ENCODE measurements around the gene ADA. TPM values are rescaled to one million over a fixed set of nuclear protein-coding genes. Genes with fewer than 3 reads are reported as not detected.
"Not testable (repeated sequence)": the region's sequence is repeated elsewhere in the genome, so short reads cannot be mapped to it uniquely, and the experiment has no call there.

ADA gene
- total RNA-seq (4.0 TPM), polyA plus RNA-seq (ENCODE audit: insufficient read depth in 1 of 8, insufficient read length in 8 of 8, low replicate concordance in 1 of 8) (1 to 10 TPM; 5.1 to 9.1 (median 6.7) TPM)
- long read RNA-seq, donor 1 = 0 reads
- long read RNA-seq, donor 2 = 0 reads
- long read RNA-seq, donor 3, partial matches to known transcripts = 0 of 4 reads
- long read RNA-seq, donor 3, other reads (novel, unspliced or antisense) = 0 of 4 reads
- long read RNA-seq, donor 4, partial matches to known transcripts = 0 of 1 reads
- long read RNA-seq, donor 4, other reads (novel, unspliced or antisense) = 0 of 1 reads
- long read RNA-seq, donor 5, transcript ADA-201 (12 exons, 1,539 nt) = major isoform, 7 of 8 reads
- long read RNA-seq, donor 5, partial matches to known transcripts = 0 of 8 reads
- long read RNA-seq, donor 5, other reads (novel, unspliced or antisense) = 0 of 8 reads
- long read RNA-seq, donor 6, partial matches to known transcripts = 0 of 6 reads
- long read RNA-seq, donor 6, other reads (novel, unspliced or antisense) = 0 of 6 reads
- long read RNA-seq, donor 7, partial matches to known transcripts = 0 of 5 reads
- long read RNA-seq, donor 7, other reads (novel, unspliced or antisense) = 0 of 5 reads
- long read RNA-seq, donor 8, partial matches to known transcripts = 0 of 3 reads
- long read RNA-seq, donor 8, other reads (novel, unspliced or antisense) = 0 of 3 reads
- long read RNA-seq, donor 9, partial matches to known transcripts = 0 of 3 reads
- long read RNA-seq, donor 9, other reads (novel, unspliced or antisense) = 0 of 3 reads
- long read RNA-seq, donor 10, partial matches to known transcripts = 0 of 2 reads
- long read RNA-seq, donor 10, other reads (novel, unspliced or antisense) = 0 of 2 reads
- long read RNA-seq, donor 11, partial matches to known transcripts = 0 of 4 reads
- long read RNA-seq, donor 11, other reads (novel, unspliced or antisense) = 0 of 4 reads

DNA sequence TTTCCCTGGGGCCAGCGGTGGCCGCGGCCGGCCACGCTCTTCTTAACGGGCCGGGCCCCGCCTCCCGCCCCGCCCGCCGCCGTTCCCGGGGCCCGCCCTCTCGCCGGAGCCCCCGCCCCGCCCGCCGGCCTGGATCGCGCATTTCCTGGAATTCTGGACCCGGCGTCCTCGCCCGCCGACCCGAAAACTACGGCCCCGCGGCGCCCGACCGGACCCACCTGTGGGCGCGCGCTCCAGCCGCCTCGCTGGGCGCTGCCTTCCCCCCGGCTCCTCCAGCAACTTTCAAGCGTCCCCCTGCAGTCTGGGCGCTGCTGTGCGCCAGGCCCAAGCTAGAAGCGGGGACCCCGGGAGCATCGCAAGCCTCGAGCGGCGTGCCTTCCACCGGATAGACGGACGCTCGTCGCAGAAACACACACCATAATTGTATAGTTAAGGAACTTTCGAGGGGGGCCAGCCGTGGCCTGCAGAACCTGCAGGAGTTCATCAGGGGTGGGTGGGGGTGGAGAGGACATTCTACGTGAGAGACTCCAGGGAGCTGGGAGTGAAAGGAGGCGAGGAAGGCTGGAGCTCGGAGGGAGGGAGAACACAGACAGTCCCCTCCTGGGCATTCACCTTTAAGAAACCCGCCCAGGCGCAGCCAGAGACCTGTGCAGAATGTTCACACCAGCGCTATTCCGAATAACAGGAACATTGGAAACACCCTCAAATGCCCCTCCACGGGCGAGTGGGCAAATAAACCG is at the start of gene ADA:
ADA (minus strand) TSS at position 16 of the 740 bp plus-strand sequence. CDS start 92 bp downstream, outside the sequence.
- no peaks in the 10 kb centered on the region for H3K36me3 ChIP-seq (ENCODE audit: control insufficient read depth, insufficient read depth, low read length)
- WGBS (ENCODE audit: insufficient coverage) = under 1% methylated on average over 48 of the region's 68 CpGs
- H3K4me1 ChIP-seq (ENCODE audit: control insufficient read depth, insufficient read depth, low read length) = peaks cover 18% of the 10 kb centered on the region
- H3K4me3 ChIP-seq (ENCODE audit: low read length) = peak within 1 kb of the TSS; percentile 67
- peaks cover 17% of the 10 kb centered on the region for H3K27me3 ChIP-seq (ENCODE audit: control insufficient read depth, insufficient read depth, low read length)
- H3K9me3 ChIP-seq (replicated peaks; ENCODE audit: control insufficient read depth, low read depth, low read length) = no peaks in the 10 kb centered on the region
- DNase-seq = peak; percentile 78
- H3K27ac ChIP-seq (ENCODE audit: low read length) = peak within 1 kb of the TSS; percentile 75

DNA sequence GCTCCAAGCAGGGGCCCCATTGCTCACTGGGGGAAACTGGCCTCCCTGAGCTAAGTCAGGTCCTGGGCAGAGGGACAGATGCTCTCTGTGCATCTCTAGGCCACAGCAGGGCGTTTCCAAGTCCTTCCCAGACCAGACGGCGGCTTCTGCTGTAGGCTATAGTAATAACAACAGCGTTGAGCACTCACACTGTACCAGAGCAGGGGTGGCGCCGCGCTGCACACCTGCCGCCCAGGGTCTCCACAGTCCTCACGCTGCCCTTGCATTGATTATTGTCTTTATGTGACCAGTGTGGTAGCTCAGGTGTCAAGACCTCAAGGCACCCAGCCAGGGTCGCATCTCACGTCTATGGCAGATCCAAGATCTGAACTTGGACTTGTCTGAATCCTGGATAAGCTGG is 48.8 kb upstream of the ADA start:
- WGBS (ENCODE audit: insufficient coverage) = 82% methylated on average over 9 of the region's 11 CpGs
- H3K4me3 ChIP-seq (ENCODE audit: low read length) = no peak overlapping the region
- no peaks in the 10 kb centered on the region for H3K9me3 ChIP-seq (replicated peaks; ENCODE audit: control insufficient read depth, low read depth, low read length)
- no peak overlapping the region for H3K27ac ChIP-seq (ENCODE audit: low read length)
- peaks cover 41% of the 10 kb centered on the region for H3K4me1 ChIP-seq (ENCODE audit: control insufficient read depth, insufficient read depth, low read length)
- DNase-seq = no peak
- no peaks in the 10 kb centered on the region for H3K27me3 ChIP-seq (ENCODE audit: control insufficient read depth, insufficient read depth, low read length)
- no peaks in the 10 kb centered on the region for H3K36me3 ChIP-seq (ENCODE audit: control insufficient read depth, insufficient read depth, low read length)

DNA sequence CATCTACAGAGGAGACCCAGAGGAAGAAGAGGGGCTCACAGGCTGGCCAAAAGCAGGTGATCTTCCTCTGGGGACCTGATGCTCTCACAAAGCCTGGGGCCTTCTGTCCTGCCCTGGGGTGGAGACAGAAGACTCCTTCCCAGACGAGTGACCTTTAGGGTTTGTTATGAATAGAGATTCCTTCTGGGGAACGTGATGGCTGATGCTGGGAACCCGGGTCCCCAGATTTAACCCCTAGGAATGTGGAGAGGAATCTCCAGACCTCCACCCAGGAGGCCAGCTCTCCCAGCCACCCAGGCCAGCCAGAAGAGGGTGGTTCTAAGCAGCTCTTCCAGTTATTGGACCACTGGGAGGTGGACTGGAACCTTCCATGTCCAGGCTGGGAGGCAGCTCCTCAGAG is 46.9 kb upstream of the ADA start:
- Histone ChIP-seq H3K27me3 (ENCODE audit: control insufficient read depth, insufficient read depth, low read length) (no peaks in the 10 kb centered on the region), H3K4me1 (ENCODE audit: control insufficient read depth, insufficient read depth, low read length) (peaks cover 36% of the 10 kb centered on the region)
- no CpG with 5 or more reads among the region's 3 CpGs for WGBS (ENCODE audit: insufficient coverage)

DNA sequence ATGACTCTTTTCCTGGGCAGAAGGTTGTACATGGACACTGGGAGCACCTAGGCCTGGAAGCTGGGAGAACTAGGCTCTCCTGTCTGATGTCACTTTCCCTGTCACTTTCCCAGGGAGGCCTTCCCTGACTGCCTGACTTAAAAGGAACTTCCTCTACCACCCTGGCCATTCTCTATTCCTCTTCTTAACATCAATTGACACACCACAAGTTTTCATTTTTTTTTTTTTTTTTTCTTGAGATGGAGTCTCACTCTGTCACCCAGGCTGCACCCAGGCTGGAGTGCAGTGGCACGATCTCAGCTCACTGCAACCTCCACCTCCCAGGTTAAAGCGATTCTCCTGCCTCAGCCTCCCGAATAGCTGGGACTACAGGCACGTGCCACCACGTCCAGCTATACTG is 45.5 kb upstream of the ADA start:
- H3K36me3 ChIP-seq (ENCODE audit: control insufficient read depth, insufficient read depth, low read length); H3K9me3 ChIP-seq (replicated peaks; ENCODE audit: control insufficient read depth, low read depth, low read length); H3K27me3 ChIP-seq (ENCODE audit: control insufficient read depth, insufficient read depth, low read length); H3K4me3 ChIP-seq (ENCODE audit: low read length); DNase-seq; H3K27ac ChIP-seq (ENCODE audit: low read length): not testable (repeated sequence)
- peaks cover 30% of the 10 kb centered on the region for H3K4me1 ChIP-seq (ENCODE audit: control insufficient read depth, insufficient read depth, low read length)
- 100% methylated on average over 1 of the region's 5 CpGs for WGBS (ENCODE audit: insufficient coverage)

More for the DNA sequence above, 46.9 kb upstream of the ADA start:
- no peak overlapping the region for H3K4me3 ChIP-seq (ENCODE audit: low read length)
- H3K27ac ChIP-seq (ENCODE audit: low read length) = no peak overlapping the region
- no peak for DNase-seq
- H3K9me3 ChIP-seq (replicated peaks; ENCODE audit: control insufficient read depth, low read depth, low read length) = no peaks in the 10 kb centered on the region
- H3K36me3 ChIP-seq (ENCODE audit: control insufficient read depth, insufficient read depth, low read length) = no peaks in the 10 kb centered on the region

DNA sequence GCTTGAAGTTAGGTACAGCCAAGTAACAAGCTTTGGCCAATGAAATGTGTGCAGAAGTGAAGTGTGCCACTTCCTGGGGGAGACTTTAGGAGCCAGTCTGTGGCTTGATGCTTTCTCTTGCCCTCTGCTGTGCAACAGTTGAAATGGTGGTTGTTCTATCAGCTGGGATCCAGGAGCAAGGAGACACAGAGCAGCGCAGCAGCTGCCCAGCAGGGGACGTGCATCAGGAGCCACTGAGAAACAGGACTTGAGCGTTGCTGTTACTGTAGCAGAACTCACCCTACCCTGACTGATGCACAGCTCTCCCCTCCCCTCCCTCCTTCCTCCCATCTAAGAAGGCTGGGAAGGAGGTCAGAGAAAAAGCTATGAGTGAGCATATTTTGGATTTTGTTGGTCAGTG is 44.8 kb upstream of the ADA start:
- peaks cover 2% of the 10 kb centered on the region for H3K27me3 ChIP-seq (ENCODE audit: control insufficient read depth, insufficient read depth, low read length)
- peaks cover 27% of the 10 kb centered on the region for H3K4me1 ChIP-seq (ENCODE audit: control insufficient read depth, insufficient read depth, low read length)
- H3K27ac ChIP-seq (ENCODE audit: low read length) = no peak overlapping the region
- peaks cover 3% of the 10 kb centered on the region for H3K9me3 ChIP-seq (replicated peaks; ENCODE audit: control insufficient read depth, low read depth, low read length)
- no peak for DNase-seq
- H3K4me3 ChIP-seq (ENCODE audit: low read length) = no peak overlapping the region
- WGBS (ENCODE audit: insufficient coverage) = no CpG with 5 or more reads among the region's 3 CpGs
- no peaks in the 10 kb centered on the region for H3K36me3 ChIP-seq (ENCODE audit: control insufficient read depth, insufficient read depth, low read length)

DNA sequence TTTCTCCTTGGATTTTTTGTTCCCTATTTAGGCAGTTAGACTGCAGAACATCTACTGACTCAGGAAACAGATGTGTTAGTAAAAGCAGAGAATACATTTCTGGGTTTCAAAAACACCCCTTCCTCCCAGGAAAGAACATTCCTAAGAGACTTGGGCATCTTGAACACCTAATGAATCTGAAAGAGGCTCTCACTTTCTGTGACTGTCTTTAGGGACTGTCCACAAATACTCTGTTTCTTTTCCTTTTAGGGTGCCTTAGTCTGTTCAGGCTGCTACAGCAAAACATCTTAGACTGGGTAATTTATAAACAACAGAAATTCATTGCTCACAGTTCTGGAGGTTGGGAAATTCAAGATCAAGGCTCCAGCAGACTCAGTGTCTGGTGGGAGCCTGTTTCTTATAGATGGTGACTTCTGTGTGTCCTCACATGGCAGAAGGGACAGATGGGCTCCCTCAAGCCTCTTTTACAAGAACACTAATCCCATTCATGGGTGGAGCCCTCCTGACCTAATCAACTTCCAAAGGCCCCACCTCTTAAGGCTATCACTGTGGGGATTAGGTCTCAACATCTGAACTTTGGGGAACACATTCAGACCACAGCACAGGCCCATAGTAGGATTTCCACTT is 44.3 kb upstream of the ADA start:
- Histone ChIP-seq H3K36me3 (ENCODE audit: control insufficient read depth, insufficient read depth, low read length) (no peaks in the 10 kb centered on the region), H3K27ac (ENCODE audit: low read length) (no peak overlapping the region), H3K4me3 (ENCODE audit: low read length) (no peak overlapping the region), H3K27me3 (ENCODE audit: control insufficient read depth, insufficient read depth, low read length) (peaks cover 2% of the 10 kb centered on the region), H3K9me3 (replicated peaks; ENCODE audit: control insufficient read depth, low read depth, low read length) (peaks cover 3% of the 10 kb centered on the region), H3K4me1 (ENCODE audit: control insufficient read depth, insufficient read depth, low read length) (peaks cover 23% of the 10 kb centered on the region)
- no peak for DNase-seq

DNA sequence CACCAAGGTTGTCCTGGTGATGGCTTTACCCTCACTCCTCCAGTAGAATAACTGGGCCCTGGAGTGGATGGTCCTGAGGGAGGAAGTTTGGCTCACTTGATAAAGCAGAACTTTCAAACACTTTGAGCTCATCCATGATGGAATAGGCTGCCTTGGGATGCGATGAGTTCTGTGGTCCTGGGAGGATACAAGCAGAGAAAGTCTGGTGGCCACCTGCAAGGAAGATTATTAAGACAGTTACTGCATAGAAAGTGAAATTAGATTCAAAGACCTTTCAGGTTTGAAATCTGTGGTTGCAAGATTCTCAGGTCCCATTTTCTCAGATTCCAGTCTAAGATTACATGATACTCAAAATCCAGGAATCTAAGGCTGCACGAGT is 43.8 kb upstream of the ADA start:
- H3K27ac ChIP-seq (ENCODE audit: low read length) = peak overlapping the region; percentile 20
- peaks cover 2% of the 10 kb centered on the region for H3K27me3 ChIP-seq (ENCODE audit: control insufficient read depth, insufficient read depth, low read length)
- 57% methylated on average over 1 of the region's 2 CpGs for WGBS (ENCODE audit: insufficient coverage)

DNA sequence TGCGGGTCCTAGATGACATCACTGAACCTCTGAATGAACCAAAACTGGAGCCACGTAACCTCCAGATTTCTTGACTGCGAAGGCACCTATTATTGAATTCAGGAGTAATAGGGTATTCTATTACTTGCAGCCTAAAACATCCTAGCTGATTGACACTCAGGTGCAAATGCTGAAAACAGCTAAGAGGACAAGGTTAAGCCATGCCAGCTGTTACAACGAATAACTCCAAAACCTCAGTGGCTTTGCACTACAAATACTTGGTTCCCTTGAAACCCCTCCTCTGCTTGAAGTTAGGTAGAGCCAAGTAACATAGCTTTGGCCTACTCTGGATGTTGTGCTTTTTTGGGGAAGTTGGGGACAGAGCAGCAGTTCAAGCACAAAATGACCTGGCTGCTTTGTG is 42.7 kb upstream of the ADA start:
- no peak overlapping the region for H3K4me3 ChIP-seq (ENCODE audit: low read length)
- H3K36me3 ChIP-seq (ENCODE audit: control insufficient read depth, insufficient read depth, low read length) = no peaks in the 10 kb centered on the region
- H3K27me3 ChIP-seq (ENCODE audit: control insufficient read depth, insufficient read depth, low read length) = peaks cover 2% of the 10 kb centered on the region
- peaks cover 21% of the 10 kb centered on the region for H3K4me1 ChIP-seq (ENCODE audit: control insufficient read depth, insufficient read depth, low read length)
- no peak overlapping the region for H3K27ac ChIP-seq (ENCODE audit: low read length)
- peaks cover 3% of the 10 kb centered on the region for H3K9me3 ChIP-seq (replicated peaks; ENCODE audit: control insufficient read depth, low read depth, low read length)
- no peak for DNase-seq
- WGBS (ENCODE audit: insufficient coverage) = 60% methylated on average over 1 of the region's 4 CpGs

More for the DNA sequence above, 43.8 kb upstream of the ADA start:
- no peak for DNase-seq
- Histone ChIP-seq H3K36me3 (ENCODE audit: control insufficient read depth, insufficient read depth, low read length) (no peaks in the 10 kb centered on the region), H3K4me3 (ENCODE audit: low read length) (no peak overlapping the region), H3K4me1 (ENCODE audit: control insufficient read depth, insufficient read depth, low read length) (peaks cover 21% of the 10 kb centered on the region), H3K9me3 (replicated peaks; ENCODE audit: control insufficient read depth, low read depth, low read length) (peaks cover 3% of the 10 kb centered on the region)

DNA sequence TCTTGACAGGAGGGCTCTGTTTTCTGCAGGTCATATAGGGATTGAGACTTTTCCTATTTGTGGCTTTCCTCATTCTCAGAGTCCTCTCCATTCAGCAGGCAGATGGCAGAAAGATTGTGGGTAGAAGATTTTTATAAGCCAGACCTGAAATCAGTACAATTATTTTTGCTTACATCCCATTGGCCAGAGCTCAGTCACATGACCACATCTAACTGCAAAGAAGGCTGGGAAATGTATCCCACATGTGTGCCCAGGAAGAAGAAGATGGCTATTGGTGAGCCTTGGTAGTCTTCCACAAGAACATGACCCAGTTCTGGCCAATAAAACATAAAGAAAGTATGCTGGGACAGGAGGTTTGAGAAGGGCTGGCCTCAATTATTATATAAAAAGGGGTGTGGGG is 42.1 kb upstream of the ADA start:
- peaks cover 21% of the 10 kb centered on the region for H3K4me1 ChIP-seq (ENCODE audit: control insufficient read depth, insufficient read depth, low read length)
- H3K9me3 ChIP-seq (replicated peaks; ENCODE audit: control insufficient read depth, low read depth, low read length) = peaks cover 3% of the 10 kb centered on the region
- no peaks in the 10 kb centered on the region for H3K36me3 ChIP-seq (ENCODE audit: control insufficient read depth, insufficient read depth, low read length)
- no peak overlapping the region for H3K4me3 ChIP-seq (ENCODE audit: low read length)
- peaks cover 2% of the 10 kb centered on the region for H3K27me3 ChIP-seq (ENCODE audit: control insufficient read depth, insufficient read depth, low read length)
- no peak overlapping the region for H3K27ac ChIP-seq (ENCODE audit: low read length)
- DNase-seq = no peak
